Neural cell (in vitro differentiated cells): ENCODE measurements around the gene ASAP3. TPM values are rescaled to one million over a fixed set of nuclear protein-coding genes. Genes with fewer than 3 reads are reported as not detected.

Experiments
- H2AFZ ChIP-seq: fragments of 200-600, 300-800 bp; sonication (generic), shearing (Covaris generic); 2 replicates; pipeline ENCODE4 v1.6.0; 2014; ENCODE audit warnings: low read depth, mild to moderate bottlenecking, antibody characterized with exemption, low read length, moderate library complexity
- H3F3A ChIP-seq: fragments of 200-600 bp; shearing (Covaris generic); 2 replicates; pipeline ENCODE4 v1.6.1; 2016; ENCODE audit warnings: mild to moderate bottlenecking, moderate library complexity, mixed read lengths, antibody characterized with exemption, low read length; ENCODE audit not compliant: insufficient read depth, poor library complexity, severe bottlenecking
- H3K27ac ChIP-seq: fragments of 200-600, 300-800 bp; sonication (generic), shearing (Covaris generic); 2 replicates; pipeline ENCODE4 v1.5.1; 2014; ENCODE audit warnings: mild to moderate bottlenecking, low read length, moderate library complexity
- H3K27me3 ChIP-seq: fragments of 300-800, 200-600 bp; sonication (generic), shearing (Covaris generic); 2 replicates; pipeline ENCODE4 v1.6.0; 2014; ENCODE audit warnings: mild to moderate bottlenecking, low read depth, low read length, moderate library complexity; ENCODE audit not compliant: insufficient read depth
- H3K36me3 ChIP-seq: fragments of 300-800, 200-600 bp; sonication (generic), shearing (Covaris generic); 2 replicates; pipeline ENCODE4 v1.5.1; 2014; ENCODE audit warnings: mild to moderate bottlenecking, antibody characterized with exemption, low read length, moderate library complexity; ENCODE audit not compliant: insufficient read depth
- H3K4me2 ChIP-seq: fragments of 300-800, 200-600 bp; sonication (generic), shearing (Covaris generic); 2 replicates; pipeline ENCODE4 v1.6.0; 2014; ENCODE audit warnings: mild to moderate bottlenecking, low read length
- H3K4me3 ChIP-seq: fragments of 300-800, 200-600 bp; sonication (generic), shearing (Covaris generic); 2 replicates; pipeline ENCODE4 v1.5.1; 2014; ENCODE audit warnings: mild to moderate bottlenecking, low read length, moderate library complexity
- H3K79me2 ChIP-seq: fragments of 200-600 bp; shearing (Covaris generic); replicated peaks from 2 replicates; pipeline ENCODE4 v1.6.0; 2014; ENCODE audit warnings: mild to moderate bottlenecking, low read length, moderate library complexity; ENCODE audit not compliant: insufficient read depth
- H3K9ac ChIP-seq: fragments of 300-800, 200-600 bp; sonication (generic), shearing (Covaris generic); 2 replicates; pipeline ENCODE4 v1.6.1; 2016; ENCODE audit warnings: mild to moderate bottlenecking, low read length, mixed read lengths
- H3K9me2 ChIP-seq: fragments of 200-600 bp; shearing (Covaris generic); 2 replicates; pipeline ENCODE4 v1.6.1; 2016; ENCODE audit warnings: mild to moderate bottlenecking, low read length, mixed read lengths; ENCODE audit not compliant: insufficient read depth
- H3K9me3 ChIP-seq: fragments of 200-600, 300-800 bp; sonication (generic), shearing (Covaris generic); 2 replicates; pipeline ENCODE4 v1.6.1; 2016; ENCODE audit warnings: mild to moderate bottlenecking, mixed run types, low read length, moderate library complexity, mixed read lengths
- H4K20me1 ChIP-seq: fragments of 200-600 bp; shearing (Covaris generic); 2 replicates; pipeline ENCODE4 v1.6.1; 2016; ENCODE audit warnings: mild to moderate bottlenecking, mixed run types; ENCODE audit not compliant: insufficient read depth
- CTCF ChIP-seq: fragments of 450-650 bp; IDR thresholded peaks from 2 replicates; pipeline ENCODE4 v1.5.1; 2014; ENCODE audit warnings: antibody characterized with exemption, mild to moderate bottlenecking, moderate library complexity; ENCODE audit not compliant: poor library complexity, severe bottlenecking
- EP300 ChIP-seq: fragments of 450-650 bp; conservative IDR thresholded peaks from 2 replicates; pipeline ENCODE4 v1.6.1; 2014; ENCODE audit warnings: antibody characterized with exemption, mild to moderate bottlenecking, moderate library complexity; ENCODE audit not compliant: poor library complexity, severe bottlenecking
- EZH2 ChIP-seq: fragments of 200-600, 300-800 bp; shearing (Covaris generic), sonication (generic); IDR thresholded peaks from 2 replicates; pipeline ENCODE4 v1.6.1; 2014; ENCODE audit warnings: antibody characterized with exemption, low read length, borderline replicate concordance, mild to moderate bottlenecking; ENCODE audit not compliant: insufficient read depth, poor library complexity, severe bottlenecking
- MXI1 ChIP-seq: fragments of 450-650 bp; conservative IDR thresholded peaks from 2 replicates; pipeline ENCODE4 v1.6.1; 2014; ENCODE audit warnings: antibody characterized with exemption, mild to moderate bottlenecking; ENCODE audit not compliant: poor library complexity, severe bottlenecking
- POLR2AphosphoS5 ChIP-seq: IDR thresholded peaks from 2 replicates; pipeline ENCODE4 v1.6.1; 2012
- RAD21 ChIP-seq: fragments of 450-650 bp; conservative IDR thresholded peaks from 2 replicates; pipeline ENCODE4 v1.6.1; 2014; ENCODE audit warnings: antibody characterized with exemption, mild to moderate bottlenecking, moderate library complexity
- REST ChIP-seq: IDR thresholded peaks from 2 replicates; pipeline ENCODE4 v1.6.1; 2012; ENCODE audit warnings: borderline replicate concordance
- SMC3 ChIP-seq: fragments of 450-650 bp; conservative IDR thresholded peaks from 2 replicates; pipeline ENCODE4 v1.6.1; 2014; ENCODE audit warnings: antibody characterized with exemption, mild to moderate bottlenecking, moderate library complexity; ENCODE audit not compliant: poor library complexity
- TAF1 ChIP-seq: IDR thresholded peaks from 2 replicates; pipeline ENCODE4 v1.6.1; 2012; ENCODE audit warnings: low read depth
- polyA plus RNA-seq: library from polyadenylated mRNA; depleted of rRNA; stranded (reverse); fragments of >200 nt; gene quantifications from 2 replicates; pipeline ENCODE4 v1.2.3, GENCODE V29; 2014

The ASAP3 gene
- polyA plus RNA-seq, 1 donor from 2014 or later: 24.9 TPM

GRCh38 chr1:23444596-23445390 is 39.2 kb downstream of the ASAP3 start:
- H3F3A ChIP-seq: no peaks in the 10 kb centered on the region
- no peaks in the 10 kb centered on the region for H3K36me3 ChIP-seq
- H3K27me3 ChIP-seq: no peaks in the 10 kb centered on the region
- H3K4me3 ChIP-seq: no peak overlapping the region
- no peaks in the 10 kb centered on the region for H3K9me3 ChIP-seq
- H3K9me2 ChIP-seq: no peaks in the 10 kb centered on the region
- no peak for TF ChIP-seq RAD21
- TF ChIP-seq REST: no peak
- no peak for TF ChIP-seq POLR2AphosphoS5
- TF ChIP-seq SMC3: no peak
- no peak for TF ChIP-seq EP300
- TF ChIP-seq TAF1: no peak
- TF ChIP-seq MXI1: no peak
- TF ChIP-seq CTCF: no peak
- TF ChIP-seq EZH2: no peak
- no peaks in the 10 kb centered on the region for H4K20me1 ChIP-seq
- no peak overlapping the region for H3K9ac ChIP-seq
- H2AFZ ChIP-seq: no peak overlapping the region
- no peak overlapping the region for H3K4me2 ChIP-seq
- H3K27ac ChIP-seq: no peak overlapping the region
- H3K79me2 ChIP-seq: no peaks in the 10 kb centered on the region

- H3K79me2 ChIP-seq: no peaks in the 10 kb centered on the region
- H3K9ac ChIP-seq: no peak overlapping the region
- no peak overlapping the region for H3K4me3 ChIP-seq
- H3K27me3 ChIP-seq: no peaks in the 10 kb centered on the region
- TF ChIP-seq SMC3 (no peak), POLR2AphosphoS5 (no peak), CTCF (no peak), EP300 (no peak), RAD21 (no peak), TAF1 (no peak), REST (no peak), EZH2 (no peak), MXI1 (no peak)
- H3K27ac ChIP-seq: no peak overlapping the region
- H3K4me2 ChIP-seq: no peak overlapping the region
- no peak overlapping the region for H2AFZ ChIP-seq
- H3K9me2 ChIP-seq: no peaks in the 10 kb centered on the region
- no peaks in the 10 kb centered on the region for H3F3A ChIP-seq
- no peaks in the 10 kb centered on the region for H3K36me3 ChIP-seq
- no peaks in the 10 kb centered on the region for H4K20me1 ChIP-seq
- no peaks in the 10 kb centered on the region for H3K9me3 ChIP-seq
These were observed 39.9 kb downstream of the ASAP3 start for GRCh38 chr1:23444104-23444533.
